Measurements from ENCODE around the gene CDYL. TPM values are rescaled to one million over a fixed set of nuclear protein-coding genes. Genes with fewer than 3 reads are reported as not detected.

Gene CDYL
- total RNA-seq, 1 experiment from 2014 or later = 38.4 TPM

- DNase-seq (no peak), ATAC-seq (no peak)
- Histone ChIP-seq H3K36me3 (ENCODE audit: low read depth, low read length) (no peaks in the 10 kb centered on the region), H4K20me1 (ENCODE audit: low read length) (peaks cover 29% of the 10 kb centered on the region; the same call in 1 of the 2 replicates), H3K9me3 (ENCODE audit: low read length) (no peaks in the 10 kb centered on the region), H3K9me2 (replicated peaks; ENCODE audit: low read length) (no peaks in the 10 kb centered on the region), H3K27ac (ENCODE audit: low read length) (no peak overlapping the region), H2AFZ (ENCODE audit: low read length) (no peak overlapping the region), H3K4me3 (ENCODE audit: low read length) (no peak overlapping the region), H3K9ac (ENCODE audit: low read length) (no peak overlapping the region), H3K4me1 (ENCODE audit: insufficient read depth, low read length) (peaks cover 6% of the 10 kb centered on the region; the same call in 1 of the 2 replicates), H3F3A (ENCODE audit: low read length, unreplicated experiment) (no peaks in the 10 kb centered on the region), H3K27me3 (ENCODE audit: low read length) (no peaks in the 10 kb centered on the region), H3K4me2 (ENCODE audit: low read length) (no peak overlapping the region), H3K79me2 (ENCODE audit: low read length) (peaks cover 100% of the 10 kb centered on the region)
- CTCF ChIA-PET = no interaction called here
- no TSS peak for BruUV-seq (replicated peaks)
- POLR2A ChIA-PET (ENCODE audit: unreplicated experiment) = no interaction called here
- intact Hi-C loops (cut with micrococcal nuclease) = no loop called here
- TF ChIP-seq CTCF (conservative IDR thresholded peaks at IDR 0.05; ENCODE audit: low read depth, low read length) = no peak
- TF ChIP-seq EZH2 (IDR thresholded peaks at IDR 0.05; ENCODE audit: low read length, unreplicated experiment) = no peak
- no peak for TF ChIP-seq EZH2phosphoT487 (IDR thresholded peaks at IDR 0.05; ENCODE audit: borderline replicate concordance, low read length)
These were observed 43.6 kb downstream of the CDYL start for GRCh38 chr6:4819706-4820283.

GRCh38 chr6:4820704-4821276 is 44.6 kb downstream of the CDYL start:
- intact Hi-C loops (cut with micrococcal nuclease) = no loop called here
- BruUV-seq (replicated peaks) = no TSS peak
- Histone ChIP-seq H3K27ac (ENCODE audit: low read length) (no peak overlapping the region), H3F3A (ENCODE audit: low read length, unreplicated experiment) (no peaks in the 10 kb centered on the region), H3K27me3 (ENCODE audit: low read length) (no peaks in the 10 kb centered on the region), H3K4me3 (ENCODE audit: low read length) (no peak overlapping the region), H3K36me3 (ENCODE audit: low read depth, low read length) (no peaks in the 10 kb centered on the region), H3K9ac (ENCODE audit: low read length) (no peak overlapping the region), H3K9me3 (ENCODE audit: low read length) (no peaks in the 10 kb centered on the region), H3K4me1 (ENCODE audit: insufficient read depth, low read length) (peaks cover 6% of the 10 kb centered on the region; the same call in 1 of the 2 replicates), H4K20me1 (ENCODE audit: low read length) (peaks cover 24% of the 10 kb centered on the region; the same call in 1 of the 2 replicates), H3K9me2 (replicated peaks; ENCODE audit: low read length) (no peaks in the 10 kb centered on the region), H3K4me2 (ENCODE audit: low read length) (no peak overlapping the region), H3K79me2 (ENCODE audit: low read length) (peaks cover 100% of the 10 kb centered on the region), H2AFZ (ENCODE audit: low read length) (no peak overlapping the region)
- TF ChIP-seq EZH2phosphoT487 (IDR thresholded peaks at IDR 0.05; ENCODE audit: borderline replicate concordance, low read length) (no peak), CTCF (conservative IDR thresholded peaks at IDR 0.05; ENCODE audit: low read depth, low read length) (no peak), EZH2 (IDR thresholded peaks at IDR 0.05; ENCODE audit: low read length, unreplicated experiment) (no peak)
- ATAC-seq = no peak
- no peak for DNase-seq
- POLR2A ChIA-PET (ENCODE audit: unreplicated experiment) = no interaction called here
- CTCF ChIA-PET = no interaction called here

- ChIA-PET POLR2A (ENCODE audit: unreplicated experiment) (no interaction called here), CTCF (interaction anchor here (0.6 kb wide), 1 partner anchor 809 kb away, joined by 3 read pairs; no protein-coding TSS in a partner anchor)
- no peaks in the 10 kb centered on the region for H3F3A ChIP-seq (ENCODE audit: low read length, unreplicated experiment)
- no peak overlapping the region for H3K4me3 ChIP-seq (ENCODE audit: low read length)
- peaks cover 15% of the 10 kb centered on the region; the same call in 1 of the 2 replicates for H4K20me1 ChIP-seq (ENCODE audit: low read length)
- H3K9ac ChIP-seq (ENCODE audit: low read length) = no peak overlapping the region
- no peak overlapping the region for H3K4me2 ChIP-seq (ENCODE audit: low read length)
- H3K79me2 ChIP-seq (ENCODE audit: low read length) = peaks cover 100% of the 10 kb centered on the region
- H3K9me3 ChIP-seq (ENCODE audit: low read length) = no peaks in the 10 kb centered on the region
- no TSS peak for BruUV-seq (replicated peaks)
- H2AFZ ChIP-seq (ENCODE audit: low read length) = no peak overlapping the region
- peaks cover 3% of the 10 kb centered on the region; the same call in 1 of the 2 replicates for H3K4me1 ChIP-seq (ENCODE audit: insufficient read depth, low read length)
- intact Hi-C loops (cut with micrococcal nuclease) = no loop called here
- no peaks in the 10 kb centered on the region; the same call in 1 of the 2 replicates for H3K36me3 ChIP-seq (ENCODE audit: low read depth, low read length)
- no peak for ATAC-seq
- no peak overlapping the region for H3K27ac ChIP-seq (ENCODE audit: low read length)
- DNase-seq = no peak
- no peak for TF ChIP-seq EZH2 (IDR thresholded peaks at IDR 0.05; ENCODE audit: low read length, unreplicated experiment)
- no peak for TF ChIP-seq CTCF (conservative IDR thresholded peaks at IDR 0.05; ENCODE audit: low read depth, low read length)
- no peak for TF ChIP-seq EZH2phosphoT487 (IDR thresholded peaks at IDR 0.05; ENCODE audit: borderline replicate concordance, low read length)
- no peaks in the 10 kb centered on the region for H3K27me3 ChIP-seq (ENCODE audit: low read length)
- H3K9me2 ChIP-seq (replicated peaks; ENCODE audit: low read length) = no peaks in the 10 kb centered on the region
These were observed 46.3 kb downstream of the CDYL start for GRCh38 chr6:4822476-4822875.

All from PC-3 (cell line).